PC-9 (cell line): ENCODE results near the gene DCTN2.

Experiments used
- CTCF ChIP-seq: fragments of 200-600 bp; sonication (generic); conservative IDR thresholded peaks from 2 replicates; pipeline ENCODE4 v1.6.1; 2017; ENCODE audit warnings: mixed run types, antibody characterized with exemption, mild to moderate bottlenecking, moderate library complexity
- EZH2 ChIP-seq: fragments of 200-600 bp; sonication (generic); IDR thresholded peaks from 2 replicates; pipeline ENCODE4 v1.8.0; 2017; ENCODE audit warnings: antibody characterized with exemption, low read depth

GRCh38 chr12:57583008-57583831, 36.2 kb upstream of the DCTN2 start:
- TF ChIP-seq CTCF (peak; percentile 96), EZH2 (no peak)
